ENCODE measurements around the gene VASN.

VASN gene

GRCh38 chr16:4372578-4373355, 1.1 kb downstream of the VASN start:
- DNase-seq = no peak
- ATAC-seq = no peak

- ATAC-seq (no peak), DNase-seq (no peak)
Measured at GRCh38 chr16:4373356-4373908, 1.8 kb downstream of the VASN start.

DNA sequence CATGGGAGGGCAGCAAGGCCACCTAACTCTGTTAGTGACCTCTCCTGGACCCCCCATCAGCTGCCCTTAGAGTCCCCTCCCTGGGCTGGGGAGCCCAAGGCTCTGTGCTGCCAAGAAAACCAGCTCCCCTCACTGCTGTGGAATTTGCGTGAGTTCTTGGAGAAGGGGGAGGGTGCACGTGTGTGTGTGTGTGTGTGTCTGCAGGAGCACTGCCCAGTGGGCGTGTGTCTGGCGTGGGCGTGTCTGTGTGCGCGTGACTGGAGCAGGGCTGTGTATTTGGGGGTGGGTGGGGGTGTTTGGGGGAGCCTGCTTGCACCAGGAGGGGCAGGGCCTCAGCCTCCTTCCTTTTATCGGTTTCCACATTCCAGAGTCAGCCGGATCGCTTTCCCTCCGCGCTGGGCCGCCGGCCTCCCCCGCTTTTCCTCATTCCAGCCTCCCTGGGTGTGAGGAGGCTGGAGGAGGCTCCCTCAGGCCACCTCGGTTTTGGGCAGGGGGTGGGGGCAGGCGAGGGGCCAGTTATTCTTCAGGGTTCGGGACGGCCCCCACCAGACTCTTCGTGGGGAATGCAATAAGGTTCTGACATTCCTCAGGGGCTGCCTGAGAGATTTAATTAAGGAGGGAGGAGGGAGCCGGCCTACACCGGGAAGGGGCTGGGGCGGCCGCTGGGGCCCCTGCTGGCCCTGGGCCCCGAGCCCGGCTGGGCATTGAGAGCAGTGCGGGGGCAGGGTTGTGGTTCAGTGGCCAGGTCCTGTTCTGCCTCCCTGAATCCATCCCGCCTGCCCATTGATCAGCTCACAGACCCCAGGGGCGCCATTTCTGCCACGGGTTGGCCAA, 2.5 kb downstream of the VASN start:
- DNase-seq = no peak
- ATAC-seq = no peak

DNA sequence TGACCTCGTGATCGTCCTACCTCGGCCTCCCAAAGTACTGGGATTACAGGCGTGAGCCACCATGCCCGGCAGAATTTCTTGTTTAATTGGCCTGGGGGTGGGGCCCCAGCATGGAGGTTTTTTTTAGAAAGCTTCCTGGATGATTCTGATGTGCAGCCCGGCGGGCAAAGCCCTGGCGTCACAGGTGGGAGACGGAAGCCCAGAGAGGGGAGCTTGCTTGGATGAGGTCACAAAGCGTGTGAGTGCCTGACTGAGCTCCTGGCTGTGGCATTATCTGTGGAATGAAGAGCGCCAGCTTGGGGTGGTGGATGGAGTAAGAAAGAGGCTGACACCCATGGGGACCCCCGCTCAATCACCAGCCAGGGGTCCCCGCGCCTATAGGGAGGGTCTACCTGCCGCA, 4.1 kb downstream of the VASN start:
- ATAC-seq (no peak), DNase-seq (no peak)

DNA sequence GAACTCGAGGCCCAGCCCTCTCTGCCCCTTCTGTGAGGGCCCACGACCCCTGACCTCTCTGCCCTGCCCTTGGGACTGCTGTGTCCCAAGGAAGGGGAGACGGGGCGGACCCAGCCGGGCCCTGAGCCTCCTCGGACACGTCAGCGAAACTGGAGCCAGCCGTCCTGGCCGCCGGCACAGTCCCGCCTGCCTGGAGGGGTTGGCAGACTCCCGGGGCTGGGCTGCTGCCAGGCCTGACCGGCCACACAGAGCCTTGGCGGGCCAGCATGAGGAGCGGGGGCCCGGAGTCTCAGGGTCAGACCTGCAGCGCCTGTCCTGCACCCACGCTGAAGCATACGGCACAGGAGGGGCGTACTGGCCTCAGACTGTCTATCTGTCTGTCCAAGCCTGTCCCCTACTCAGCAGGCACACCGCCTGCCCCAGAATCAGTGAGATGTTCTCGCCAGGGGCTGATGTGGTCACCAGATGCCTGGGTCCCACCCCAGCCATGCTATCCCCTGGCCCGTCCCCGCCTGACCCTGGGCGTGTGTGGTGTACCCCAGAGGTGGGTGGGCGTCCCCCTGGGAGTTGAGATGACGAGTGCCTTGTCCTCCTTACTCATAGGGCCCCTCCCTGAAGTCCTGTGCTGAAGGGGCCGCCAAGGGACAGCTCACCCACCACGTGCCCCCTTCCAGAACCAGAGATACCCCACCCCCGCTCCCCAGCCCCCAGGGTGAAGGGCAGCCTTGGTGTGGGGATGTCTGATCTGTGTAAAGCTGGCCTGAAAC, 4.7 kb downstream of the VASN start:
- no peak for DNase-seq
- ATAC-seq = no peak

DNA sequence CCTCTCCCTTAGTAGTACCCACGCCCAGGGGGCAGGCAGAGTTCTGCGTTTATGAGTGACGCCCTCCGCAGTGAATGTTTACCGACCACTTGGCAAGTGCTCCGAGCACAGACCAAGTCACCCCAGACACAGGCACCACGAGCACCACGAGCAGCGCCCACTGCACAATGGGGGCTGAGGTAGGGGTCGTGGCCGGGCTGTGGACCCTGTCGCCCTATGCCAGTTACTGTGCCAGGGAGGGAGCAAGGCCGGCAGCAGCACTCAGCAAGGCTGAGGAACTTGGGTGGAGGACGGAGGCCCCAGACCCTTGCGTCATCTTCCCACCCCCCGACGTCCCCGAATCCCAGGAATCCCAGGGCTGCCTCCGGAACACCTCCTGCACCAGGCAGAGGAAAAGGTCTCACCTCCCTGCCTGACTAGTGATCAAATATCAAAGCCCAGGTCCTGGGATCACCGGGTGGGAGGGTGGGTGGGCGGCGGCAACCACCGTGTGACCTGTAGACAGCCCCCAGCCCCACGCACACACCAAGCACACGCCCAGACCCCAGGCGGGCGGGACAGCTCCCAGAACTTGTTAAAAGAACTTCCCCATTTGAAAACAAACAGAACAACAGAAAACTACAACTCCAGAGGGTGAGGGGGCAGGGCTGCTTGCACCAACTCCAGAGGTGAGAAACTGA, 5.4 kb downstream of the VASN start:
- DNase-seq = no peak
- no peak for ATAC-seq

DNA sequence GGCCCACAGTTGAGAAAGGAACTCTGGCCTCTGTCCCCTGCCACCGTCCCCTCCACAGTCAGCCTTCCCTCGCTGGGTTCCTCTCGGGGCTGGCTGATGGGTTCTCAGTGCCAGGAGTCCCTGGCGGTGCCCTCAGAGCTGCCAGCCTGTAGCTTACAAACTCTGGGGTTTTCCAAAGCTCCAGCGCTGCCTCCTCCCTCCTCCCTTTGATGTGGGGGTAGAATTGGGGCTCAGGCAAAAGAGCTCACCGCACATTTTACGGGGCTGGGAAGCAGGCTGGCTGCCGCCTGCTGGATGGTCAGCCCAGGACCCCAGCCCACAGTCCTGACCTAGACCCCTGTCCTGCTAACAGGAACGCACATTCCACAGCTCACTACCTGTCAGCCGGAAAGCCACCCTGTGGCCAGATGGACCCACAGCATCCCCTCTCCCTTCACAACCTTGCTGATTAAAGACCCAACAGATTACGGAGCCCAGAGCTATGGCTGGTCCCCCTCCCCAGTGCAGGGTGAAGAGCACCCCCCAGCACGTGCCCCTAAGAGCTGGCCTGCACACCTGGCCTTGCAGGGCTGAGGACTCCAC, 6.0 kb downstream of the VASN start:
- DNase-seq (no peak), ATAC-seq (no peak)

DNA sequence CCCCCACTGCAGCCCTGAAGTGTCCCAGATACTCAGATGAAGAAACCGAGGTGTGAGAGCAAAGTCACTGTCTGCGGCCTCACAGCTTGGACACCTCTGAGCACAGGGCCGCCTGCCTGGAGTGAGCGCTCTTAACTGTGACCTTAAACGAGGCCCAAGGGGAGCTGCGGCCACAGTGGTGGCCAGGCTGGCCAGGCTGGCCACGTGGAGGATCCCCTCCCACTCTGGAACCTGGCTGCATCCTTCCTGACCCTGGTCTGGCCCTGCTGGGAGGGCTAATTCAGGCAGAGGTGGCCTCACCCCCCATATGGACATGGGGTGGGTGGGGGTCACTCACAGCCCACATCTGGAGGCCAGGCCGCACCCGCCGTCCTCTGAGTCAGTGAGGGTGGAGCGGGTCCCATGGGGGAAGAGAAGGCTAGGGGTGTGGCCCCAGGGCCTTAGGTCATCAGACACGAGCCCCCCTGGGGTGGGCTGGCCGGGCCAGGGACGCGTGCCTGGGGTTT, 6.6 kb downstream of the VASN start:
- ATAC-seq (no peak), DNase-seq (no peak)

DNA sequence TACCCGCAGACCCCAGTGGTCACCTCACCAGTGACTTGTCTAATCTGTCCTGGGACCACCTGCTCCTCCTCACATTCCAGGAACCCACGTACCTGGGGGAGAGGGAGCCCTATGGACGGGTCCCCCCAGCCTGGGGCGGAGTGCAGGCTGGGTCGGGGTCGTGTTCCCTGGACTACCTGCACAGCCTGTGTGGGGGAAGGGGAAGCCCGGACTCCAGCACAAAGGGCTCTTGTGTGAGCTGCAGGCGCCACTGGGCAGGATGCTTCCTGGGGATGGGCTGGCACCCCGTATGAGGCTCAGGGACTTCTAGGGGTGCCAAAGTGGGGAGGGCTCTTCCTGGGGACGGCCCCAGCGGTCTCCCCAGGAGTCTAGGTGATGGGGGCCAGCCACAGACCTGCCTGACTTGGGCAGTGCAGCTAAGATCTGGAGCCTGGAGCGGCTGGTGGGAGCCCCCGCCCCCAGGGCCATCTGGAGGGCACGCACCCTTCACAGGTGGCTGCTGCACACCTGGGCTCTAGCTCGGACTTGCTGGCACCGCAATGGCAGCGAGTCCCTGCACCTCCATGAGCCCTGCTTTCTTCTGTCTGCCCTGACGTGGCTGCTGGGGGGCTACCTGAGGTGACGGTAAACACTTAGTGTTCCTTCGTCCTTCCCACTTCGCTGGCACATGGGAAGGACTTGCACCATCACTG, 7.5 kb downstream of the VASN start:
- DNase-seq (no peak), ATAC-seq (no peak)

DNA sequence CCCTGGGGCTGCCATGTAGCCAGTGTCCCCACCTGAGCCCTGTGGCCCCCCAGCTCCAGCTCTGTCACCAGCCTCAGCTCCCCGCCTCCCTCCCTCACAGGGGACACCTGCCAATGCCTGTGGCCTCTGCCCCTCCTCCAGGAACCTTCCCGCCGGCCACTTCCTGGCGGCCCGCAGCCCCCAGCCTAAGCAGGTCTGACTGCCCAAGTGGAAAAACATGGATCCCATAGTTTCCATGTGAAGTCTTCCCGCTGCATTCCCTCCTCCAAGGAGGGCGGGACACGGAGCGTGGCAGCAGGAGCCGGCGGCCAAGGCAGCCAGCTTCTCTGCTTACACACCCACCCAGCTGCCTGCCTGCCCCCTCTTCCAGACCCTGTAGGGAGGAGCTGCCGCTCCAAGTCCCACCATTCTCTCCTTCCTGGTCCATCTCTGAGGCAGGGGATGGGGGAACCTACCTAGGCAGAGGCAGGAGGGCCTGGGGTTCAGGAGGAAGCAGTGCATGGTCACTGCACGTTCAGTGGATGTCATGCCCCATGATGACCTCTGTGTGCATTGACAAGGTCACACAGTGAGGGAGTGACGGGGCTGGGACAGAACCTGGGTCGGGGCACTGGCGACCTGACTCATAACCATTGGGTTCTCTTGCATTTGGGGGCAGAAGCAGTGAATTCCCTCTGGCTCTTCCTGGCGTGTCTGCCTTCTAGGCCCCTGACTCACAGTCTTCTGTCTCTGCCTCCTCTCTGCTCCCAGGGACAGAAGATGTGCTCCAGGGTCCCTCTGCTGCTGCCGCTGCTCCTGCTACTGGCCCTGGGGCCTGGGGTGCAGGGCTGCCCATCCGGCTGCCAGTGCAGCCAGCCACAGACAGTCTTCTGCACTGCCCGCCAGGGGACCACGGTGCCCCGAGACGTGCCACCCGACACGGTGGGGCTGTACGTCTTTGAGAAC, 8.7 kb downstream of the VASN start:
- no peak for DNase-seq
- no peak for ATAC-seq

DNA sequence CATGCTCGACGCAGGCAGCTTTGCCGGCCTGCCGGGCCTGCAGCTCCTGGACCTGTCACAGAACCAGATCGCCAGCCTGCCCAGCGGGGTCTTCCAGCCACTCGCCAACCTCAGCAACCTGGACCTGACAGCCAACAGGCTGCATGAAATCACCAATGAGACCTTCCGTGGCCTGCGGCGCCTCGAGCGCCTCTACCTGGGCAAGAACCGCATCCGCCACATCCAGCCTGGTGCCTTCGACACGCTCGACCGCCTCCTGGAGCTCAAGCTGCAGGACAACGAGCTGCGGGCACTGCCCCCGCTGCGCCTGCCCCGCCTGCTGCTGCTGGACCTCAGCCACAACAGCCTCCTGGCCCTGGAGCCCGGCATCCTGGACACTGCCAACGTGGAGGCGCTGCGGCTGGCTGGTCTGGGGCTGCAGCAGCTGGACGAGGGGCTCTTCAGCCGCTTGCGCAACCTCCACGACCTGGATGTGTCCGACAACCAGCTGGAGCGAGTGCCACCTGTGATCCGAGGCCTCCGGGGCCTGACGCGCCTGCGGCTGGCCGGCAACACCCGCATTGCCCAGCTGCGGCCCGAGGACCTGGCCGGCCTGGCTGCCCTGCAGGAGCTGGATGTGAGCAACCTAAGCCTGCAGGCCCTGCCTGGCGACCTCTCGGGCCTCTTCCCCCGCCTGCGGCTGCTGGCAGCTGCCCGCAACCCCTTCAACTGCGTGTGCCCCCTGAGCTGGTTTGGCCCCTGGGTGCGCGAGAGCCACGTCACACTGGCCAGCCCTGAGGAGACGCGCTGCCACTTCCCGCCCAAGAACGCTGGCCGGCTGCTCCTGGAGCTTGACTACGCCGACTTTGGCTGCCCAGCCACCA, 9.7 kb downstream of the VASN start:
- ATAC-seq (no peak), DNase-seq (no peak)

DNA sequence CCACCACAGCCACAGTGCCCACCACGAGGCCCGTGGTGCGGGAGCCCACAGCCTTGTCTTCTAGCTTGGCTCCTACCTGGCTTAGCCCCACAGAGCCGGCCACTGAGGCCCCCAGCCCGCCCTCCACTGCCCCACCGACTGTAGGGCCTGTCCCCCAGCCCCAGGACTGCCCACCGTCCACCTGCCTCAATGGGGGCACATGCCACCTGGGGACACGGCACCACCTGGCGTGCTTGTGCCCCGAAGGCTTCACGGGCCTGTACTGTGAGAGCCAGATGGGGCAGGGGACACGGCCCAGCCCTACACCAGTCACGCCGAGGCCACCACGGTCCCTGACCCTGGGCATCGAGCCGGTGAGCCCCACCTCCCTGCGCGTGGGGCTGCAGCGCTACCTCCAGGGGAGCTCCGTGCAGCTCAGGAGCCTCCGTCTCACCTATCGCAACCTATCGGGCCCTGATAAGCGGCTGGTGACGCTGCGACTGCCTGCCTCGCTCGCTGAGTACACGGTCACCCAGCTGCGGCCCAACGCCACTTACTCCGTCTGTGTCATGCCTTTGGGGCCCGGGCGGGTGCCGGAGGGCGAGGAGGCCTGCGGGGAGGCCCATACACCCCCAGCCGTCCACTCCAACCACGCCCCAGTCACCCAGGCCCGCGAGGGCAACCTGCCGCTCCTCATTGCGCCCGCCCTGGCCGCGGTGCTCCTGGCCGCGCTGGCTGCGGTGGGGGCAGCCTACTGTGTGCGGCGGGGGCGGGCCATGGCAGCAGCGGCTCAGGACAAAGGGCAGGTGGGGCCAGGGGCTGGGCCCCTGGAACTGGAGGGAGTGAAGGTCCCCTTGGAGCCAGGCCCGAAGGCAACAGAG, 10.5 kb downstream of the VASN start:
- DNase-seq = no peak
- no peak for ATAC-seq

GRCh38 chr16:4382795-4383357, 11.2 kb downstream of the VASN start:
- ATAC-seq (no peak), DNase-seq (no peak)

DNA sequence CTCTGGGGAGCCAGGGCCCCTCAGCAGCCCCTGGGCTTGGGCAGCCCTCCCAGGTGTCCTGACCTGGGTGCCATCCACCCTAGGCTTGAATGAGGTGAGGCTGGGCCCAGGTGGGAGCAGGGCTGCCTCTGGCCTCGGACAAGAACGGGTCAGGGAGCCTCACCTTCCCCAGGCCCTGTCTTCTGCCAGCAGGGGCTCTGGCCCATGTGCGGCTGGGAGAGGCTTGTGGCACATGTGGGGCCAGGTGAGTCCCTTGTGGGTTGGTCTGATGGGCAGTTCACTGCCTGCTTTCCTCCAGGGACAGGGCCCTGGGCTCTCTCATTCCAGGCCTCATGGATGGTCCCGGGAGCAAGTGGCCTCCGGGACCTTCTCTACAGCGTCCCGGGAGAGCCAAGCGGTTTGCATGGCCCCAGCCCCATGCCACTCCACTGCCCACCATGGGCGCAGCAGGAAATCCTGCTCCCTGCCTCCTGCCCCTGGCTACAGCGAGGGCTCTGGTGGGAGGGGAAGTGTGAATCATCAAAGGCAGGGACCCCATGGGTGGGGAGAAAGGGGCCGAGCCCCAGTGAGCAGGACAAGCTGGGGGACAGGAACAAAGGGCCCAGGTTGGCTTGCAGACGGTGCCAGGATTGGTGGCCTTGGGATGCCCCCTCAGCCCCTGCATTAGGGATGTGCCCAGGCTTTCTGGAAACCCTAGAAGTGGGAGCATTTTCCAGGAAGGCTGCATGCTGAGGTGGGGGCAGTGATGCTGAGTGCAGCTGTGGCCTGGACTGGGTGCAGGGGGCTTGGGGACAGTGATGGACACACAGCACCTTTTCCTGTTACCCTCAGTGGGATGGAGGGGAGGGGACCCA, 12.2 kb downstream of the VASN start:
- no peak for ATAC-seq
- no peak for DNase-seq

GRCh38 chr16:4384509-4384942, 12.9 kb downstream of the VASN start:
- DNase-seq (no peak), ATAC-seq (no peak)

DNA sequence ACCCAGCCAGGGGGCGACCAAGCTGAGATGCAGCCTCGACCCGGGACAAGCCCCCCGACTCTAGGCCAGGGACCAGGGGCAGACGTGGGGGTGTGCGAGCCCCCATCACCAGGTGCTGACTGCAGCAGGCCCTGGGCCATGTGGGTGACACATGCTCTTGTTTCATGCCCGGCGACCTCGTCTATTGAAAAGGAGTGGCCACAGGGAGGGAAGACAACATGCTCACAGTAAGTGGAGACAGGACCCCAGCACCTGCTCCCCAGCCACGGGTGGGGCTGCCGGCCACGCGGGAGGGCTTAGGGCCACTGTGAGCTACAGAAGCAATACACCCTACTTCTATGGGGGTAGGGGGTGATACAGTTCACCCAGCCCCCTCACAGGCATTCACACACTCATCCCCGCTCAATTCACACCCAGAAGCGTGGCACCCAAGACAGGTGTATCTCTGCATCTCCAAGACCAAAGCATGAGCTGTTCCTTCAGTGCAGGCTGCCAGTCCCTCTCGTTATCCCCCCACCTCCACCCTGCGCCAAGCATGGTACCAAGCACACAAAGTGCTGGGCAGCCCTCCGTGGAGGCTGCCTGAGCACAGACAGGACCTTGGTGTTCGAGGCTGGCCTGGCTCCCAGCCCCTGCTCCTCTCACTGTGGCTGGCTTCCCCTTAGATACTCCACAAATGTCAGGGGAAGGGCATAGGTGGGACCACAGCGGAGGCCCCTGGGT, 13.6 kb downstream of the VASN start:
- DNase-seq = no peak
- ATAC-seq = no peak
